HG03066 (cell line): ENCODE results near the gene ALAS1.
A peak's percentile ranks its signal among the peaks of the same experiment; 100 is the strongest.

Experiments
- ATAC-seq: cut with Tn5 transposase; IDR thresholded peaks from one replicate; pipeline ENCODE4 v1.9.1; 2021; ENCODE audit warnings: low read depth; ENCODE audit not compliant: unreplicated experiment

Gene ALAS1

GRCh38 chr3:52218937-52219650 is 21.1 kb downstream of the ALAS1 start:
- no peak for ATAC-seq

DNA sequence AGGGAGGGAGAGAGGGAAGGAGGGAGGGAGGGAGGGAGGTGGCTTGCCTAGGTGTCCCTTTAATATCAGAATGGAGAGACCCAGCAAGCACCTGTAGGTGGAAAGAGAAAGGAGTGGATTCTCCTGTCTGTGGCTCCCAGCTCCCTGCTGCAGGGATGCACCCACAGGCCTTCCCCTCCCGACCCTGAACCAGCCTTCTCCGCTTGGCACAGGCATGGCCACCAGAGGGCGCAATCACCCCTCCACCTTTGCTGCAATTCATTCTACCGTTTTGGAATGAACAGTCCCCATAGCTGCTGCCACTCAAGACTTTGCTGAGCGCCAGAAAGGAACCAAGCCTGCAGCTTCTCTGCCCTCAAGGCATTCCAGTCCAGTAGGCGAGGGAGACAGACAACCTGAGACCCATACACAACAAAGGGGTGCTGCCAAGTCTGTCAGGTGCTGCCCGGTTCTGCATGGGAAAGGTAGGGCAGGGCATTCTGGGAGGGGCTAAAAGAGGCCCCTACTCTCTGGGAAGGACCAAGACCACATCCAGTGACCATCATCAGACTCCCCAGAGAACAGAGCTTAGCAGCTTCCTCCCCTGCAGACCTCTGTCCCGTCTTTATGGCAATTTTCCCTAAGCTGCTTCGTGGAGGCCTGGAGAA is 22.5 kb downstream of the ALAS1 start:
- peak; percentile 55 for ATAC-seq

DNA sequence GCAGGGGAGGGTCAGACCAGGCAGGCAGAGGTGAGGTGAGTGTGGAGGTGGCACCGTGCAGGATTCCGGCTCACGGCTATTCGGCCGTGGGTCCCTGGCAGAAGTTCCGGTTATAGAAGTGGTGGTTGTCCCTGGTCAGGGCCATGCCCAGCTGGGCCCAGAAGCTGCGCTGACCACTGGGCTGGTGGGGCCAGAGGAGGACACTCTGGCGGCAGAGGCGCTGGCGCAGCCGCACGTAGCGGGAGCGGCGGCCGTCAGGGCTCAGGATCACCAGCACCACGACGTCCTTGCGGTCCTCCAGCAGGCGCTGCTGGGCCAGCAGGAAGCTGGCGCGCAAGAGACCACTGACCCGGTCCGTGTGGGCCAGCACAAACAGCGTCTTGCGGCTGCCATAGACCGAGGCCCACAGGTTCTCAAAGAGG is 23.2 kb downstream of the ALAS1 start:
- ATAC-seq: no peak

DNA sequence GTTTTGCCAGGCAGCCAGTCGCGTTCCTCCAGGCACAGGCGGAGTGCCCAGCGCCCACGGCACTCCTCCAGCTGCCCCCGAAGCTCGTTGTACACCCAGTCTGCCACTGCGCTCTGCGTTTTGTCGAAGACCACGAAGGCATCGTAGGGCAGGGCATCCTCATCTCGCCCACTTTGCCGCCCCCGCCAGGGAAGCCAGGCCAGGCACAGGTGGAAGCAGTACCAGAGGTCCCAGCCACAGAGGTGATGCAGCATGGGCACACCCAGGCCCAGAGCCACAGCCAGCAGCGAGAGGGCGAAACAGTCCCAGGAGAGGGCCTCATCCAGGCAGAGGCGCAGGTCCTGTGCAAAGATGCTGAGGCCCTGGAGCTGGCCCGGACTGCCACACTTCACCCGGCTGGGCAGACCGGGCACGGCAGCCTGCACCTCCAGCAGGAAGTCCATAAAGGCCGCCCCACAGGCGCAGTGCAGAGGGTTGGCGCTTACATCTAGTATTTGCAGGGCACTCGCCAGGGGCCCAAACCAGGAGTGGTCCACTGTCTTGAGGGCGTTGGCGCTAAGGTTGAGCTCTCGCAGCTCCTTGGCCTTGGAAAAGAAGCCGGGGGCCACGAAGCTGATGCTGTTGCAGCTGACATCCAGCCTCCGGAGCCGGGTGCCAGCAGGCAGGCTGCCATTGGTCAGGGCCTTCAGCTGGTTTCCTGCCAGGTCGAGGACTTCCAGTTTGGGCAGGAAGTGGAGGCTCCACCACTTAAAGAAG is 23.8 kb downstream of the ALAS1 start:
- no peak for ATAC-seq

- no peak for ATAC-seq
Measured at GRCh38 chr3:52222319-52223221, 24.6 kb downstream of the ALAS1 start.

DNA sequence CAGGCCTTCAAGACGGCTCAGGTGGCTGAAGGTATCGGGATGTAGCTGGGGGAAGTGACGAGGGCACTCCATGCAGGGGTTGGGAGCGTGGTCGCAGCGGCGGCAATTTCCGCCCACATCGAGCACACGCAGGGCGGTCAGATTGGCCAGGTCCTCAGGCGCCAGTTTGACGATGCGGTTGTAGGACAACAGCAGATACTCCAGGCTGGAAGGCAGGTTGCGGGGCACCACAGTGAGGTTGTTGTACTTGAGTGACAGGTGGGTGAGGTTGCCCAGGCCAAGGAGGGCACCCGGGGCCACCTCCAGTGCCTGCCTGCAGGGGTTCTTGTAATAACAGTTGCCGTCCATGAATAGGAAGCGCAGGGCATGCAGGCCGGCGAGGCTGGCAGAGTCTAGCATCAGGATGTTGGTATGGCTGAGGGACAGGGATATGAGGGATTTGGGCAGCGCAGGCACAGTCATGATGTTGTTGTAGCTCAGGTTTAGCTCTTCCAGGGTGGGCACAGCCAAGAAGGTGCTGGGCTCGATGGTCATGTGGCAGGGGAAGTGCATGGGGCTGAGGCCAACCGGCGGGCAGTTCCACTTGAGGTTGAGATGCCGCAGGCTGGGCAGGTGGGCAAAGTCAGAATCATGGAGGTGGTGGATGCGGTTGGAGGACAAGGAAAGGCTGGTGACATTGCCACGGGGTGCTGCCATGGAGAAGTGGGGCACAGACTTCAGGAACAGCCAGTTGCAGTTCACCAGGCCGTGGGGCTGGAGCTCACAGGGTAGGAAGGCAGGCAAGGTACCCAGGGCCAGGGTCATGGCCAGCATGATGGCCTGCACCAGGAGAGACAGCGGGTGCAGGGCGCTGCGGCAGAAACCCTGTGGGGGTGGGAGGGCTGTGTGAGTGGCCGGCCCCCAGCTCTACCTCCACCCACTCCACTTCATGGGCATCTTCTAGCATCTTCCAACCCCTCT is 25.8 kb downstream of the ALAS1 start:
- ATAC-seq: no peak

- ATAC-seq: peak; percentile 83
Measured at GRCh38 chr3:52225452-52226228, 27.7 kb downstream of the ALAS1 start, which contains the start of gene TLR9. TSS of gene TLR9 (minus strand) at chr3:52225645. CDS start at chr3:52225529, 116 bp downstream.

- no peak for ATAC-seq
Measured at GRCh38 chr3:52226229-52226817, 28.4 kb downstream of the ALAS1 start.

DNA sequence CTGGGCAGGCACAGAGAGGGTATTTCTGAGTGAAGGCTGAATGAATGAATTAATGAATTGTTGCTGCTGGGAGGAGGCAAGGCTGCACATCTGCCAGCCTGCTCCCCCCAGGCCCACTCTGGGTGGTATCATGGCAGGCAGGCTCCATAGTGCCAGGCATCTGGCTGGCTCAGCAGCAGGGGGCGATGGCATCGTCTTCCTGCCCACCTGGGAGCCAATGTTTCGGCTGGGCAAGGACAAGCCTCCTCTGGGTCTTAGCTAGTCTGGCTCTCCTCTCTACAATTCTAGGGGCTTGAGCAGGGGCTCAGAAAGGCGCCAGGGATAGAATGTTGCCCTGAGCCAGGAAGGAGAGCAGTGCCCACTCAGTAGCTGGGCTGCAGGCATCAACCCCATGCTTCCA is 29.2 kb downstream of the ALAS1 start:
- ATAC-seq: no peak

GRCh38 chr3:52227766-52228165 is 29.8 kb downstream of the ALAS1 start:
- no peak for ATAC-seq

DNA sequence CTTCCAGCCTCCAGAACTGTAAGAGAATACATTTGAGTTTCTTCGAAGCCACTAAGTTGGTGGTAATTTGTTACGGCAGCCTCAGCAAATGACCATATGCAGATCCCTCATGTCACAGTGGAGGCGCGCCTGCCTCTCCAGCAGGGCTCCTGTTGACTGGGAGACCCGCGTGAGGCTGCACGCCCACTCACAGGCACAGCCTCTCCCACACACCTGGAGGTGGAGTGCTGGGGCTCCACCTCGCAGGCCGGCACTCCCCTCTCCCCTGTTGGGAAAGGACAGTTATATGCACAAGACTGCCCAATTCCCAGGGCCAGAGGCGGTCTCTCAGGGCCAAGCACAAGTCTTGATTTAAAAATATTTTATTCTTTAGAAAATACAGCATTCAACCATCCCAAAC is 30.3 kb downstream of the ALAS1 start:
- ATAC-seq: no peak

DNA sequence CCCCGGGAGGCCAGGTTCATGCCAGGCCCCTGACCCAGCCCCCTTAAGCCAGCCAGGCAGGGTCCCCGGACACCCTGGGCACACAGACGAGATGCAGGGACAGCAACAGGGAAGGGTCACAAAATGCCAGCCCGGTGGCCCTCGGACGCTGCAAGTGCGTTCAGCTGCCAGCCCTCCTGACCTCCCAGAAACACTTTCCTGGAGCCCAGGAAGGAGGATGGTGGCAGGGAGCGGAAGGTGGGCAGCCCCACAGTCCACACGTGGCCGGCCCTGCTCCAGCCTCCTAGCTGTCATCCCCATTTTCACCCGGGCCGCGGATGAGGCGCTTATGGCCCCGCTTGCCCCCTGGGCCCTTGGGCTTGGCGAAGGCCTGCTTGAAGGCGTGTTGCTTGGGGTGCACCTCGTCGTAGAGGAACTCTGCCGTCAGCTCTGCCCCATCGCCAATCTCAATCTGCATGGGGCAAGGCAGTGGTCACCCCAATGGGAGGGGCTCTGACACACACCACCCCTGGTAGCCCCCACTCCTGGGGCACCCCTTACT is 30.9 kb downstream of the ALAS1 start:
- no peak for ATAC-seq

DNA sequence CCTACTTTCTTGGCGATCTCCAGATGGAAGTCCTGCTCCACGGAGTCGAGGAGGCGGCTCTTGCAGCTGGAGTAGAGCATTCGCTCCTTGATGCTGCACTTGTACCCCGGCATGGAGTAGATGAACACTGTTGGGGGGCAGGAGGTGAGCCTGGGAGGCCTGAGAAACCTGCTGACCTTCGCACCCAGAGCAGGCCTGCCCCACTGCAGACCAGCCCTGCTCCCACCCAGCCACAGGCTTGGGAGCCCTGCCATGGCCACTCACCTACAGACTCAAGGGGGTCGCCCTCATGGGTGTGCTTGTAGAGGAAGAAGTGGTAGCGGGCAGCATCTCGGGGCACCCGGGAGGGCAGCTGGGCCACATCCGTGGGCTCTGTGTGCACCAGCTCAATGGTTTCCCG is 31.7 kb downstream of the ALAS1 start:
- ATAC-seq: no peak

DNA sequence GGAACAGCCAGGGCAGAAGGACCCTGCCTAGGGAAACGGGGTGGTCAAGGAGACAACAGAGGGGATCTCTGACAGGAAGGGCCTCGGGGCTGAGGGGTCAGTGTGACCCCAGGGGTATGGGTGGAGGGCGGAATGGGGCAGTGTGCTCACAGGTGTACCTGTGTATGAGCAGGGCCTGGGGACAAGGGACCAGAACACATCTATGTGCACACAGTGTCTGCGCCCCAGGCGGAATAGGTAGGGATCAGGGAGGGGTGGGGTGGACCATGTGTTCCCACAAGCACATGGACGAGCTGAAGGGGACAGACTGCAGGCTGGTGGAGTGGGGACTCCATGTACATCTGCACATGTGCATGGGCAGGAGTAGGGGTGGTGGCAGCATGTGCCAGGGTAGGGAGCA is 32.5 kb downstream of the ALAS1 start:
- ATAC-seq: no peak

DNA sequence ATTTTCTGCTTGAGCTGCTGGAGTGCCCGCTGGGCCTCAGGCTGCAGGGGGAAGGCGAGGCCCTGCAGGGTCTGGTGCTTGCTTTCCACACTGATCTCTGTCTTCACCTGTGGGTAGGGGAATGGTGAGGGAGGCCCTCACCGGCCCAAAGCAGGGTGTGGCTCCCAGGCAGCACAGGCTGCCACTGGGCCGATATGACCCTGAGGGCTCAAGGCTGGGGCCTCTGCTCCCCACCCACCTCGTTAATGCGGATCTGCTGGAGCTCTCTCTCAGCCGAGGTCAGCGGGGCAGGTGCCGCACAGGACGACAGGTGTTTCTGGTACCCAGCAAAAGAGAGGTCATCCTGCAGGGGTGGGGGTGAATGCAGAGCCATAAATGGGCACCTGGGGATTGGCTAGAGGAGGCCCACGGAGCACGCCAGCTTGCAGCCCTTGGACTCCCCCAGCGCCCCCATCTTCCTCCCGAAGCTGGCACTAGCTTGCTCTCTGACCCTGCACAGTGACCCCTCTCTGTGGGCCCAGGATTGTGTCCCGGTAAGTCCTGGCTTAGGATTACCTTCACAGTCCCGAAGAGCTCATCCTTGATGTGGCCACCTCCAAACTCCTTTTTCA is 33.0 kb downstream of the ALAS1 start:
- no peak for ATAC-seq

DNA sequence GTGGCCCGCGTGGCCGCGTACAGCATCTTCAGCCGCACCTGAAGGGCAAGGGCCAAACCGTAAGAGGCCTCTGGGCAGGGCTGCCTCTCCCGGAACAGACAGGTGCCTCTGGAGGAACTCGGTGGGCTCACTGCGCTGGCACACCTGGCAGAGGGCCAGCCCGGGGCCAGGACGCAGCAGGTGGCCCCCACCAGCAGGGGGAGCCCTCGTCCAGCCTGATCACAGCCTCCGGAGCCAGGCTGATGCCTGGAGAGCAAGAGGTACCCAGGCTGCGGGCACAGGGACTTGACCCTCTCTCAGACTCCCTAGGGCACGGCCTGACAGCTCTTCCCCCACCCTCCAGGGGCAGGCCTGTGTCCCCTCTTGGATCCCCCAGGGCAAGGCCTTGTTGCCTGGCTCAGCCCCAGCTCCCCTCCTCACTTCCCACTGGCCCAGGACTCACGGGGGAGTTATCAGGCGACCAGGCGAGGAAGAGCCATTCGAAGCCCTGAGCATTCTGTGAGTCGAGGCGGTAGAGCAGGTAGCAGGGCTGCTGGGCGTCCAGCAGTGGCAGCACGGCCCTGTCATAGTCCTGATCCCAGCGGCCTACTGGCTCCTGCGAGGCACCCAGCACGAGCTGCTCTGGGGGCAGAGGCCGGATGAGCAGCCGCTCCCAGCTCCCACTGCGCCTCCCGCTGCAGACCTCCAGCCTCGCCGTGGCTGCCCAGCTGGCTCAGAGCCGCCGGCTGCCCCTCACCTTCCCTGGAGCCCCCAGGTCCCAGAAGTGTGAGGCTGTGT is 33.7 kb downstream of the ALAS1 start:
- ATAC-seq: peak; percentile 58
